LNCaP clone FGC (cell line): Measurements from ENCODE around the gene CLCN6.

Experiments
- DNase-seq: peaks from one replicate; pipeline ENCODE4 v3.0.0-alpha.2; 2011; ENCODE audit warnings: low read depth
- H3K4me3 ChIP-seq: 2 replicates; pipeline ENCODE4 v1.5.1; 2011; ENCODE audit warnings: mild to moderate bottlenecking, low read depth, low read length, control low read depth
- CTCF ChIP-seq: IDR thresholded peaks from 2 replicates; pipeline ENCODE4 v1.5.1; 2012; ENCODE audit warnings: mild to moderate bottlenecking; ENCODE audit not compliant: control insufficient read depth, insufficient read depth; ENCODE audit errors: extremely low read depth

CLCN6 gene

GRCh38 chr1:11817192-11817591 is 11.2 kb downstream of the CLCN6 start:
- no peak overlapping the region for H3K4me3 ChIP-seq
- no peak for DNase-seq
- no peak for TF ChIP-seq CTCF

- TF ChIP-seq CTCF: no peak
- H3K4me3 ChIP-seq: no peak overlapping the region
- no peak for DNase-seq
Measured at GRCh38 chr1:11822091-11822490, 16.1 kb downstream of the CLCN6 start.

GRCh38 chr1:11823366-11824137 is 17.6 kb downstream of the CLCN6 start:
- H3K4me3 ChIP-seq: no peak overlapping the region
- no peak for TF ChIP-seq CTCF
- no peak for DNase-seq

- TF ChIP-seq CTCF: no peak
- H3K4me3 ChIP-seq: no peak overlapping the region
- DNase-seq: no peak
Measured at GRCh38 chr1:11825131-11825530, 19.1 kb downstream of the CLCN6 start.

- no peak overlapping the region for H3K4me3 ChIP-seq
- DNase-seq: no peak
- no peak for TF ChIP-seq CTCF
Measured at GRCh38 chr1:11826946-11827345, 21.0 kb downstream of the CLCN6 start.

- H3K4me3 ChIP-seq: no peak overlapping the region
- TF ChIP-seq CTCF: no peak
- no peak for DNase-seq
Measured at GRCh38 chr1:11828511-11828910, 22.5 kb downstream of the CLCN6 start.

GRCh38 chr1:11831945-11832725 is 26.1 kb downstream of the CLCN6 start:
- no peak for TF ChIP-seq CTCF
- no peak for DNase-seq
- H3K4me3 ChIP-seq: no peak overlapping the region
